ENCODE measurements around the gene CLCN6.
A peak's percentile ranks its signal among the peaks of the same experiment; 100 is the strongest.

CLCN6 gene, protein sequence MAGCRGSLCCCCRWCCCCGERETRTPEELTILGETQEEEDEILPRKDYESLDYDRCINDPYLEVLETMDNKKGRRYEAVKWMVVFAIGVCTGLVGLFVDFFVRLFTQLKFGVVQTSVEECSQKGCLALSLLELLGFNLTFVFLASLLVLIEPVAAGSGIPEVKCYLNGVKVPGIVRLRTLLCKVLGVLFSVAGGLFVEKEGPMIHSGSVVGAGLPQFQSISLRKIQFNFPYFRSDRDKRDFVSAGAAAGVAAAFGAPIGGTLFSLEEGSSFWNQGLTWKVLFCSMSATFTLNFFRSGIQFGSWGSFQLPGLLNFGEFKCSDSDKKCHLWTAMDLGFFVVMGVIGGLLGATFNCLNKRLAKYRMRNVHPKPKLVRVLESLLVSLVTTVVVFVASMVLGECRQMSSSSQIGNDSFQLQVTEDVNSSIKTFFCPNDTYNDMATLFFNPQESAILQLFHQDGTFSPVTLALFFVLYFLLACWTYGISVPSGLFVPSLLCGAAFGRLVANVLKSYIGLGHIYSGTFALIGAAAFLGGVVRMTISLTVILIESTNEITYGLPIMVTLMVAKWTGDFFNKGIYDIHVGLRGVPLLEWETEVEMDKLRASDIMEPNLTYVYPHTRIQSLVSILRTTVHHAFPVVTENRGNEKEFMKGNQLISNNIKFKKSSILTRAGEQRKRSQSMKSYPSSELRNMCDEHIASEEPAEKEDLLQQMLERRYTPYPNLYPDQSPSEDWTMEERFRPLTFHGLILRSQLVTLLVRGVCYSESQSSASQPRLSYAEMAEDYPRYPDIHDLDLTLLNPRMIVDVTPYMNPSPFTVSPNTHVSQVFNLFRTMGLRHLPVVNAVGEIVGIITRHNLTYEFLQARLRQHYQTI

DNA sequence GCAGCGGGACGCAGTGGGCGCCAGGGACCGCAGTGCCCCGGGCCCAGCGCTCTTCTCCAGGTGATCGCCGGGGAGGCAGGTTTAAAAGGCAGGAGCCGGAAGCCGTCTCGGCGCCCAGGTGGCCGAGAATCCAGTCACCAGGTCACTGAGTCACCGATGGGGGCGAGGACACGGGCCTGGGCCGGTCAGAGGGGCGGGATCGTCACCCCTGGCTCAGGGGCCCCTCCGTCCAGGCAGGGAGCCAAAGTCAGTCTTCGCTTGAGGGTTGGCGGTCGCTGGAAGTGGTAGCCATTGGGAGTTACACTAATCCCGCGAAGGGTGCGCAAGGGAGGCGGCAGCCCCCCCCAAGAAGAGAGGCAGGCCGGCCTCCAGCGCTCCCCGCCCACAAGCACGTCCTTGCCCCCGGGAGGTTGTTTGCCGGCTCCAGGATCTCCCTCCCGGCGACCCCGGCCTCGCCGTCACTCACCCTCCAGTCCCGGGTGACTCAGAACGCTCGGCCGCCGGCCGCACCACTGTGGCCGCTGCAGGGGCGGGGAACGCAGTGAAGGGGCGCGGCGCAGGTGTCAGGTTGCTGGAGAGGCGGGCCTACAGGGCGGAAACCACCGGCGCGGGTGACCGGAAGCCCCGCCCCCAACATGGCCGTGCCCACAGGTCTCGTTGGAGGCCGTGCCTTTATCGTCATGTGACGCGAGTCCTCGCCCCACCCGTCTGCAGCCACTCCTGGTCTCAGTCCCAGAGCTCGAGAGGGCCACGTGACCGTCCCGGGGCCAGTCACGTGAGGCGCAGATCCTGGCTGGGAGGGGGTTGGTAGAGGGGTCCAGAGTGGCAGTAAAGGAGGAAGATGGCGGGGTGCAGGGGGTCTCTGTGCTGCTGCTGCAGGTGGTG is at the start of gene CLCN6, which contains the start of gene MTHFR:
TSS of gene CLCN6 (plus strand) at position 770 of the 885 bp plus-strand sequence. CDS start at position 842, 72 bp downstream.
TSS of gene MTHFR (minus strand) at position 543 of the 885 bp plus-strand sequence. CDS start 2,848 bp downstream, outside the sequence.
- DNase-seq (ENCODE audit: low read depth, low spot score): peak; percentile 90

DNA sequence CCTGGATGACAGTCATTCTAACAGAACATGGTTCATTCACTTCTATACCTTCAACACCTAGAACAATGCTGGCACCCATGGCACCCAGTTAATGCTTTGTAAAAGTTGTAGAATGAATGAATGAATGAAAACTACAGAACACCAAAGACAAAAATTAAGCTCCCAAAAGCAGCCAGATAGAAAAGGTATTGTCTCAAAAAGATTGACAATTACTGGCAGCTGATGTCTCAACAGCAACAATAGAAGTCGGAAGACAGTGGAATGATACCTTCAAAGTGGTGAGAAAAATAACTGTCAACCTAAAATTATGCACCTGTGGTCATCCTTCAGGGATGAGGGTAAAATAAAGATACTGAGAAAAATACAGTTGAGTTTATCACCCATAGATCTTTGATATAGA is 48.9 kb upstream of the CLCN6 start:
- no peak for DNase-seq (ENCODE audit: low read depth, low spot score)

DNA sequence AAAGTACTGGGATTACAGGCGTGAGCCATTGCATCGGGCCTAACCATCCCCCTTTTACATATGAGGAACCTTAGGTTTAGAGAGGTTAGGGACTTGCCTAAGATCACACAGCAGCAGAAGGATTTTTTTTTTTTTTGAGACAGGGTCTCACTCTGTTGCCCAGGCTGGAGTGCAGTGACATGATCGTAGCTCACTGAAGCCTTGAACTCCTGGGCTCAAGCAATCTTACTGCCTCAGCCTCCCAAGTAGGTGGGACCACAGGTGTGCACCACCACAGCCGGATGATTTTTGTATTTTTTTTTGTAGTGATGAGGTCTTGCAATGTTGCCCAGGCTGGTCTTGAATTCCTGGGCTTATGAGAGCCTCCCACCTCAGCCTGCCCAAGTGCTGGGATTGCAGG is 46.2 kb upstream of the CLCN6 start:
- no peak for DNase-seq (ENCODE audit: low read depth, low spot score)

DNA sequence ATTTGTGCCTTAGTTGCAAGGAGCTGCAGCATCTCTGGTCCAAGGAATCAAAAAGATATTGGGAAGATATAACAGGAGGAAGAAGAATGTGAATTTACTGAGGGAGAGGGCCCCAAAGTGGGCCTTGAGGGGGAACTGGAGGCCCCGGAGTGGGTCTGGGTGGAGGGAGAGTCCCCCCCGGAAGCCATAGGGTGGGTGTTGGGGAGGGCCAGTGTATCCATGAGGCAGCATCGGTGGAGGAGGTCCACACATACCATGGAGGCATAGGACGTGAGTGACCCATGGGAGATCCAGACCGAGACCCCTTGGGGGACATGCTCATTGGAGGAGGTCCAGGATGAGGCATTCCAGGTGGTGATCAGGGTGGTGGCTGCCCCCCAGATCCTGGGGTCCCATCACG is 44.7 kb upstream of the CLCN6 start:
- no peak for DNase-seq (ENCODE audit: low read depth, low spot score)

DNA sequence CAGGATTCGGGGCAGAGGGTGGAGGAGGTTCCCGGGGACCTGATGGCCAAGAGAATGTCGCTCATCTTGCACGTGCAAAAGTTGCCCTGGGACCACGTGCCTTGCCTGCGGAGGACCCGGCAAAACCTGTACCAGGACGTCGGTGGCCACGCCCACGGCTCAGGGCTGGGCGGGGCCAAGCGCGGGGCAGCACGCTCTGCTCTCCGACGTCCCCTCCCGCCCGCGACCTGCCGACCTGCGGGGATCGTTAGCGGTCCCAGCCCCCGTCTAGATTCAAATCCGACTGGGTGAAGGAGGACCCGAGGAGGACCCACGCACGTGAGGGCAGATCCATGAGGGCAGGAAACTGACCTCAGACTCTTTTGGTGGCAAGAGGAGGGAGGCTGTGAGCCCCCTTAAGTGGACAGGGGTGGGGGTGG is 44.0 kb upstream of the CLCN6 start, which contains the start of gene C1orf167:
TSS of gene C1orf167 (plus strand) at position 206 of the 419 bp plus-strand sequence. CDS start 2,208 bp downstream, outside the sequence.
- no peak for DNase-seq (ENCODE audit: low read depth, low spot score)

DNA sequence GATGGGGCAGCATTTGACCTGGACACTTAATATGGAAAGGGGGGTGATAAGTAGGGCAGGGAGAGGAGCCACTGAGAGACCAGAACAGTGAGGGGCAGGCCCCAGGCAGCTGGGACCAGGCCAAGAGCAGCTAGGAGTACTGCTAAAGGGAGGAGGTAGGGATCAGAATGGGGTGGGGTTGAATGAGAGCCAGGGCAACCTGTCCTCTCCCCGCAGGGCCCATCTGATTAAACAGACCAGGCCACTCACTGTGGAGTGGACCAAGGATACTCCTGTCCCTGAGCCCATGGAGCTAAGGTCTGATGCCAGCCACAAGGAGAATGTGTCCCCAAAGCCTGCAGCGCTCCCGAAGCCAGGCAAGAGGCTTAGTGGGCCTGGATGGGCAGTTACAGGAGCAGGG is 41.9 kb upstream of the CLCN6 start:
- DNase-seq (ENCODE audit: low read depth, low spot score): no peak

DNA sequence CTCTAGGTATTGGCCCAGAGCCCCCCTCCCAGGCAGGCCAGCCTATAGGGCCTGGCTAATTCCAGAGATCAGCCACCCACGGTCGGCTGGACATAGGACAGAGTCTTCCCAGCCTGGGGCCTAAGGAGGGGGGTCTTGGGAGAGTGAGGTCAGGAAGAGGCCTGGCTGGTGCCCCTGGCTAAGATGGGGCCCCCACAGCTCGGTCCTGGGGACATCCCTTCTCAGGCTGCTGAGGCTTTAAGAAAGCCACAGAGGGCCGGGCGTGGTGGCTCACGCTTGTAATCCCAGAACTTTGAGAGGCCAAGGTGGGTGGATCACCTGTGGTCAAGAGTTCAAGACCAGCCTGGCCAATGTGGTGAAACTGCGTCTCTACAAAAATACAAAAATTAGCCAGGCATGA is 41.5 kb upstream of the CLCN6 start:
- DNase-seq (ENCODE audit: low read depth, low spot score): no peak

DNA sequence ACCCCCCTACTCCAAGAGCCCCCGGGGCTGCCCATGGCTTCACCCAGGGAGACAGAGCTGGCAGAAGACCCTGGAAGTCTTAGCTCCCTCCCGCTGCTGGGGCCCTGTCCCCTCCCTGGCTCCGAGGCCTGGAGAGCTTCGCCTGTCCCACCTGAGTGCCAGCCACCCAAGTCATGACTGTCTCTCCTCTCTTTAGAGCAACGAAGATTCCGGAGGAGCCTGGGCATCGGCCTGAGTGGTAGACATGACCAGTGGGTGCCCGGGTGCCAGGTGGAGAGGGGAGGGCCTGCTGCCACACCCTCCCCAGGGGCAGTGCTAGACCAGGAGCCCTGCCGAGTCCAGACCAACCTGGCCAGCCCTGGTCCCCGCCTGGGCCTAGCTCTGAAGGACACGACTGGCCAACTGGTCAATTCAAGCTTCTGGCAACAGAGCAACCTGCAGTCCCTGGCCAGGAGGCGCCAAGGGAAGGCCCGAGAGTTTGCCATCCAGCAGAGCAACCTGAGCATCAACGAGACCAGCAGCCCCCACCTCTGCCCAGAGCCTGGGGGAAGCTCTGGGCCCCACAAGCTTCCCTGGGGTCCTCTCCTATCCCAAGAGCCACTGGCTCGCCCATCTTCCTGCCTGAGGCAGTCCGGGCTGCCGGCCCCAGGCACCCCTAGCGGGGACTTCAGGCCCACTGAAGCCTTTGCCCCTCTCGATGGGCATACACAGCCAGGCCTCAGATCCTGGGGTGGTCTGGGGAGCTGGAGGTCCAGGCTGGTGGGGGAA is 40.1 kb upstream of the CLCN6 start:
- DNase-seq (ENCODE audit: low read depth, low spot score): no peak

DNA sequence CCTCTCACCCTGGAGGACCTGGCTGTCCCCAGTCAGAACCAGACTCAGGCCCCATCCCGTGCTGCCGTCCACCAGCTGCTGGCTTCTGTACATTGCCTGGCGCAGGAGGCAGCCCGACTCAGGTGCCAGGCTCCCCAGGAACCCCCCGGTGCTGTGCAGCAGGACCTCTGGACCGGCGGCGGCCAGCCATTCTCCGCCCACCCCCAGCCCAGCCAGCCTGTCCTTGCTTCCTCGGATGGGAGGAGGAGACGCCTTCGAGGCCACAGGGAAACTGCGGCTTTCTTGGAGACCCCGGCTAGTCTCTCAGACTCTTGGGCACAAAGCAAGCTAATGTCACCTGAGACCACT is 39.6 kb upstream of the CLCN6 start:
- DNase-seq (ENCODE audit: low read depth, low spot score): no peak

DNA sequence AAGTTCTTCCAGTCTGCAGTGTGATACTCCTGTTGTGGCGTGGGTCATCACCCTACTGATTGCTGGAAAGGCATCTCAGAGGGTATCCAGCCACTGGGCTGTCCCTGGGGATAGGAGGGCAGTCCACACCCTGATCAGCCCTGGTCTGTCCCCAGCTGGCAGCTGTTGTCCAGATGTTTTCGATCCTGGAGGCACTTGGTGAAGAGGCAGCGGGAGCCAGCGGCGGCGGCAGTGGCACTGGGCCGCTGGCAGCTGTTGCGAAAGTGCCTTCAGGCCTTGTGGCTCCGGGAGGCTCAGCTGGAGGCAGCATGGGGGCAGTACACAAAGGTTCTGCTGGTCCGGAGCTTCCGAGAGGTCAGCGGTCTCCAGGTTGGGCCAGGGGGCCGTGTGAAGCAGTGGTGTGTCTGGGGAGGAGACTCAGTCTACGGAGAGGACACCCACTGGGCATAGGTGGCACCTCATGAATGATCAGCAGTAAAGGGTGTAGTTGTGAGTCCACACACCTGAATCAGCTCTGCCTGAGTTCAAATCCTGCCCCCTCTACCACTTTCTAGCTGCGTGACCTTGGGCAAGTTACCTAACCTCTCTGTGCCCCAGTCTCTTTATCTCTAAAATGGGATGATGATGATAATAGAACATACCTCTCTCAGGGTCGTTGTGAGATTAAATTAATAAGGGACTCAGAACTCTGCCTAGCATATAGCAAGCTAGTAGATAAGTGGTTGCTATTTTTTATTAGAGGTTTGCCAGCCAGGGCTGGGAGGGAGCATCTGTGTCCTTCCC is 37.9 kb upstream of the CLCN6 start:
- DNase-seq (ENCODE audit: low read depth, low spot score): no peak

DNA sequence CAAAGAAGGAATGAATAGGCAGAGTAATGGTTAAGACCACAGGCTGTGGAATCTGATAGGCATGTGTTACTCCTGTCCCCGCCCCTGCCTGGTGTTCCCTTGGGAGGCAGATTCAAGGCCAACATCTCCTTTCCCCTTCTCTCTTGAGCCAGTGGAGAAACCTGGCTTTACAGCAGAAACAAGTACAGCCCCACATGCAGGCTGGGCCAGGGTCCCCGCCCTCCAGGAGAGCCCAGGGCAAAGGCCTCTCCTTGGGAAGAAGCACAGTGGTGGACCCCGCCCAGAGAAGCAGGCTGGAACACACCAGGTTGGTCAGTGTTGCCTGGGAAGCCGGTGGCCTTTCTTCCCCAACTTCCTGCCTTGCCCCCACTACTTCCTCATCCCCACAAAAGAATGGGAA is 37.2 kb upstream of the CLCN6 start:
- no peak for DNase-seq (ENCODE audit: low read depth, low spot score)

DNA sequence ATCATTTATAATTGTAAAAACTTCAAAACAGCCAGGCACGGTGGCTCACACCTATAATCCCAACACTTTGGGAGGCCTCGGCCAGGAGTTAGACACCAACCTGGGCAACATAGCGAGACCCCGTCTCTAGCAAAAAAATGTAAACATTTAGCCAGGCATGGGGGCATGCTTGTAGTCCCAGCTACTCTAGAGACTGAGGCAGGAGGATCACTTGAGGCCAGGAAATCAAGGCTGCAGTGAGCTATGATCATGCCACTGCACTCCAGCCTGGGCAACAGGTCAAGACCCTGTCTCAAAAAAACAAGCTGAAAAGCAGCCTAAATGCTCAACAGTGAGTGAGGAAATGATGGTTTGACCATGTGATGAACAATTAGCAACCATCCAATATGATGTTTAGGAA is 36.7 kb upstream of the CLCN6 start:
- DNase-seq (ENCODE audit: low read depth, low spot score): no peak

DNA sequence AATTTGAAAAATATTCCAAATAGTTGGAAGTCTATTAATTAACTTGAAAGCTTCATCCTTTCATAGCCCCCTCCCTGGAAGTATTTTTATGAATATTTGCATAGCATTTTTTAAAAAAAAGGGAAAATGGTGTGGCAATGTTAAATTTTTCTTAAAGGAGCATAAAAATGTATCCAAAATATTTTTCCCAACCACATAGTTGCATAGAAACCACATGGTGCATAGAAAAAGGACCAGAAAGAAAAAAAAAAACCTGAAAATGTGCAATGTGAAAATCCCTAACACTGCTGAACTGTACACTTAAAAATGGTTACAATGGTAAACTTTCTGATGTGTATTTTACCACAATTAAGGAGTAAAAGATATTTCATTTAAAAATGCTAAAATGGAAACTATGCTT is 36.0 kb upstream of the CLCN6 start:
- DNase-seq (ENCODE audit: low read depth, low spot score): no peak

DNA sequence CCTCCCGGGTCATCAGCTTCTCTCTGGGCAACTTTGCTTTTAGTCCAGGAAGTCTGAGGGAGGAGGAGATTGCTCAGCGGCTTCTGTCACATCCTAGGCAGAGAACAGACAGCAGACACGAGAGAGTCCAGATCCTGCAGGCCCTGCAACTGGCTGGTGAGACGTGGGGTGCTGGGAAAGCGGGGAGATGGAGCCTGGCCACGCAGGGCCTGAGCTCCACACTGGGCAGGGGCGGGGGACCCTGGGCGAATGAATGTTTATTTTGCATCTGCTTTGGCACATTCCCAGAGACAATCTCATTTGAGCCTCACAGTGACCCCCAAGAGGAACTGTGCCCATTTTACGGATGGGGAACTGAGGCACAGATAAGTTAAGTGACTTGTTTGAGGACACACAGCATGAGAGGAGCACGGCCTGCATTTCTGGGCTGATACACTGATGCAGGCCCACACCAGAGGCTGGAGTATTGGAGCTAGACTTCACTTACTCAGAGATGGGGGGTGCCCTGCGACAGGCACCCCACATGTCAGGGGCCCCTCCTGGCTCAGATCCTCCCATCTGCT is 34.4 kb upstream of the CLCN6 start:
- no peak for DNase-seq (ENCODE audit: low read depth, low spot score)

DNA sequence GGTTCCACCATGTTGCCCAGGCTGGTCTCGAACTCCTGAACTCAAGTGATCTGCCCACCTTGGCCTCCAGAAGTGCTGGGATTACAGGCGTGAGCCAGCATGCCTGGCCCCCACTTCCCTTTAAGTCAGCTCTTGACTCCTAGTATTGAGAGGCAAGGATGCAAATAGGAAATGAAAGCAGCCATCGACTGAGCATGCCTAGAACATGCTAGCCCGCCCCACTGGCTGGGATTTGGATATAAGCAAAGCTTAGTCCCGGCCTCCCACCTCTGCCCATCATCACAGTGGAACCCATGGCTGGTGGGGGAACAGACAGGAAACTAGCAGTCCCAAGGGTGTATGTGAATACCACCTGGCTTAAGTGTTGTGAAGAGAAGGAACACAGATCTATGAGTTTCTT is 33.5 kb upstream of the CLCN6 start:
- no peak for DNase-seq (ENCODE audit: low read depth, low spot score)

DNA sequence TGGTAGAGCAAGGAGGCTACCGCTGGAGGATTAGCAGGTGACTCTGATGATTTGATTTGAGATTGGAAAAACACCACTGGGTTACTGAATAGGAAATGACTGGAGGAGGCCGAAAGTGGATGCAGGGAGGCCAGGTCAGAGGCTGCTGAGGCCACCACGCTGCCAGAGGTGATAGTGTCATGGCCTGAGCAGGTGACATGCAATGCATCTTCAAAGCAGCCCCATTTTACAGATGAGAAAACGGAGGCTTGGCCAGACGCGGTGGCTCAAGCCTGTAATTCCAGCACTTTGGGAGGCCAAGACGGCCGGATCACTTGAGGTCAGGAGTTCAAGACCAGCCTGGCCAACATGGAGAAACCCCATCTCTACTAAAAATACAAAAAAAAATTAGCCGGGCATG is 31.2 kb upstream of the CLCN6 start:
- DNase-seq (ENCODE audit: low read depth, low spot score): no peak

DNA sequence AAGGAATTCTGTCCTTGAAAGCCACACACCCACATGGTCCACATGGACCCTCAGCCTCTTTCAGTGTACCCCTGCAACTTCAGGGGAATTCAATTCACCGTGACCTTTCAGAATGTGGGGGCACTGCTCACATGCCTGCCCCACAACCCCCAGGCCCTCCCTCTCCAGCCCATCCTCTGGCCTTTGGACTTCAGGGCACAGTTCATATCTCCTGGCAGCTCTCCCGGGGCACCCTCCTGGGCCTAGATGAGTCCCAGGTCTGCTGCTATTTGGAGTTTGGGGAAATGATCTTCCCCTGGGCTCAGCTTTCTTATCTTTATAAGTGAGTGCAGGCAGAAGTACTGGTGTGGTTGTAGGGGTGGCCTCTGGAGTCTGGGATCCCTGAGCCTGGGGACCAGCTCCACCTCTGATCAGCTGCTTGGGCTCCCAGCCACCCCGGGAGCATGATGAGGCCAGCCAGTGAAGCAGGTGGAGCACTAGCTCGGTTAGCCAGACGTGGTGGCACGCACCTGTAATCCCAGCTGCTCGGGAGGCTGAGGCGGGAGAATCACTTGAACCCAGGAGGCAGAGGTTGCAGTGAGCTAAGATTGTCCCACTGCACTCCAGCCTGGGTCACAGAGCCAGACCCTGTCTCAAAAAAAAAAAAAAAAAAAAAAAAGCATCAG is 28.2 kb upstream of the CLCN6 start:
- DNase-seq (ENCODE audit: low read depth, low spot score): no peak

DNA sequence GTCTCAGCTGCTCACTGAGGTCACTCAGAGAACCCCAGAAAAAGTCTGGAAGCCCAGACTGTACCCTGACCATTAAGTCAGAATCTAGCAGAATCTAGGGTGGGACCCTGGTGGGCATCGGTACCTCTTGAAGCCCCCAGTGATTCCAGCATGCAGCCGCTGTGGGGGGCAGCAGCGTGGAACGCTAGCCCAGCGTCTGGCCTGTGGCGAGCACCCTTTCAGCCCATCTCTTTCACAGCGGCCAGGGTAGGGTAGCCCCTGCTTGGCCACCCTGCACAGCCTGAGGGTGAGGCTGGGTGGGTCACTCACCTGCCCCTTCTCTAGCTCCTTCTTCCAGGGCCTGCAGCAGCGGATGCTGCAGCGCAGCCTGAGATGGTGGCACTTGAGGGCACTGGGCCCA is 27.7 kb upstream of the CLCN6 start:
- DNase-seq (ENCODE audit: low read depth, low spot score): no peak

Measured in iPS DF 19.7 (cell line).